OCI-LY1 (cell line): ENCODE measurements around the gene WWC2.

Source experiments
- H2AFZ ChIP-seq: fragments of 200-600 bp; sonication (generic), shearing (Covaris generic); 2 replicates; pipeline ENCODE4 v1.6.0; 2014; ENCODE audit warnings: antibody characterized with exemption, mild to moderate bottlenecking, low read length
- H3F3A ChIP-seq: fragments of 200-600 bp; sonication (generic), shearing (Covaris generic); 2 replicates; pipeline ENCODE4 v1.6.0; 2014; ENCODE audit warnings: mild to moderate bottlenecking, antibody characterized with exemption, low read length, moderate library complexity; ENCODE audit not compliant: insufficient read depth
- H3K27ac ChIP-seq: fragments of 200-600 bp; sonication (generic); 2 replicates; pipeline ENCODE4 v1.5.1; 2014; ENCODE audit warnings: low read length, mixed run types, mild to moderate bottlenecking, low read depth; ENCODE audit not compliant: poor library complexity, severe bottlenecking
- H3K27me3 ChIP-seq: fragments of 200-600 bp; sonication (generic); 2 replicates; pipeline ENCODE4 v1.6.0; 2014; ENCODE audit warnings: antibody characterized with exemption, mild to moderate bottlenecking, low read length, moderate library complexity; ENCODE audit not compliant: insufficient read depth
- H3K36me3 ChIP-seq: fragments of 200-600 bp; sonication (generic); 2 replicates; pipeline ENCODE4 v1.6.1; 2014; ENCODE audit warnings: mild to moderate bottlenecking, antibody characterized with exemption, low read length, moderate library complexity, mixed read lengths; ENCODE audit not compliant: insufficient read depth
- H3K4me1 ChIP-seq: fragments of 200-600 bp; sonication (generic); 2 replicates; pipeline ENCODE4 v1.5.1; 2014; ENCODE audit warnings: mild to moderate bottlenecking, low read length, moderate library complexity; ENCODE audit not compliant: insufficient read depth, severe bottlenecking
- H3K4me2 ChIP-seq: fragments of 200-600 bp; sonication (generic), shearing (Covaris generic); 2 replicates; pipeline ENCODE4 v1.6.1; 2014; ENCODE audit warnings: low read length
- H3K4me3 ChIP-seq: fragments of 200-600 bp; sonication (generic); 2 replicates; pipeline ENCODE4 v1.5.1; 2014; ENCODE audit warnings: low read length, low read depth, mild to moderate bottlenecking, mixed read lengths; ENCODE audit not compliant: poor library complexity, severe bottlenecking
- H3K79me2 ChIP-seq: fragments of 200-600 bp; shearing (Covaris generic); 2 replicates; pipeline ENCODE4 v1.6.1; 2016; ENCODE audit warnings: mixed run types, low read length, mixed read lengths; ENCODE audit not compliant: insufficient read depth
- H3K9ac ChIP-seq: fragments of 200-600 bp; sonication (generic), shearing (Covaris generic); 2 replicates; pipeline ENCODE4 v1.6.1; 2014; ENCODE audit warnings: mild to moderate bottlenecking, low read length, mixed read lengths
- H3K9me2 ChIP-seq: fragments of 200-600 bp; sonication (generic), shearing (Covaris generic); 2 replicates; pipeline ENCODE4 v1.6.1; 2014; ENCODE audit warnings: low read depth, mild to moderate bottlenecking, low read length, mixed read lengths
- H3K9me3 ChIP-seq: fragments of 200-600 bp; shearing (Covaris generic); 2 replicates; pipeline ENCODE4 v1.6.1; 2014; ENCODE audit warnings: low read length, mixed read lengths
- H4K20me1 ChIP-seq: fragments of 200-600 bp; sonication (generic), shearing (Covaris generic); 2 replicates; pipeline ENCODE4 v1.6.0; 2016; ENCODE audit warnings: mild to moderate bottlenecking, low read length; ENCODE audit not compliant: insufficient read depth
- CTCF ChIP-seq: fragments of 200-600 bp; sonication (generic), shearing (Covaris generic); IDR thresholded peaks from 2 replicates; pipeline ENCODE4 v1.5.1; 2017; ENCODE audit warnings: mild to moderate bottlenecking, antibody characterized with exemption, low read length, moderate library complexity, mixed read lengths
- EZH2 ChIP-seq: fragments of 200-600 bp; sonication (generic), shearing (Covaris generic); IDR thresholded peaks from 2 replicates; pipeline ENCODE4 v1.8.0; 2017; ENCODE audit warnings: borderline replicate concordance, mixed run types, mild to moderate bottlenecking, antibody characterized with exemption, low read length, moderate library complexity, mixed read lengths

The WWC2 gene

GRCh38 chr4:183284965-183285364 is 185.9 kb downstream of the WWC2 start:
- H3K36me3 ChIP-seq = no peaks in the 10 kb centered on the region
- no peak overlapping the region for H3K4me2 ChIP-seq
- no peaks in the 10 kb centered on the region for H3K79me2 ChIP-seq
- no peak overlapping the region for H3K4me3 ChIP-seq
- no peaks in the 10 kb centered on the region for H3F3A ChIP-seq
- no peak overlapping the region for H3K27ac ChIP-seq
- no peaks in the 10 kb centered on the region for H3K9me3 ChIP-seq
- H3K9ac ChIP-seq = no peak overlapping the region
- no peaks in the 10 kb centered on the region for H3K27me3 ChIP-seq
- no peaks in the 10 kb centered on the region for H3K9me2 ChIP-seq
- no peak overlapping the region for H2AFZ ChIP-seq
- H4K20me1 ChIP-seq = no peaks in the 10 kb centered on the region
- no peak for TF ChIP-seq CTCF
- no peak for TF ChIP-seq EZH2
- no peaks in the 10 kb centered on the region for H3K4me1 ChIP-seq

GRCh38 chr4:183285886-183286285 is 186.8 kb downstream of the WWC2 start:
- no peaks in the 10 kb centered on the region for H3K4me1 ChIP-seq
- no peaks in the 10 kb centered on the region for H4K20me1 ChIP-seq
- no peaks in the 10 kb centered on the region for H3K27me3 ChIP-seq
- TF ChIP-seq EZH2 = no peak
- TF ChIP-seq CTCF = no peak
- H3K27ac ChIP-seq = no peak overlapping the region
- no peaks in the 10 kb centered on the region for H3K36me3 ChIP-seq
- H3K9me3 ChIP-seq = no peaks in the 10 kb centered on the region
- no peak overlapping the region for H3K4me3 ChIP-seq
- H3K79me2 ChIP-seq = no peaks in the 10 kb centered on the region
- no peaks in the 10 kb centered on the region for H3F3A ChIP-seq
- no peak overlapping the region for H2AFZ ChIP-seq
- H3K9ac ChIP-seq = no peak overlapping the region
- no peaks in the 10 kb centered on the region for H3K9me2 ChIP-seq
- no peak overlapping the region for H3K4me2 ChIP-seq

GRCh38 chr4:183286590-183287308 is 187.7 kb downstream of the WWC2 start:
- no peak overlapping the region for H3K4me3 ChIP-seq
- TF ChIP-seq EZH2 (no peak), CTCF (no peak)
- H4K20me1 ChIP-seq = no peaks in the 10 kb centered on the region
- no peaks in the 10 kb centered on the region for H3F3A ChIP-seq
- H3K4me1 ChIP-seq = no peaks in the 10 kb centered on the region
- H2AFZ ChIP-seq = no peak overlapping the region
- H3K36me3 ChIP-seq = no peaks in the 10 kb centered on the region
- no peak overlapping the region for H3K9ac ChIP-seq
- H3K9me3 ChIP-seq = no peaks in the 10 kb centered on the region
- H3K79me2 ChIP-seq = no peaks in the 10 kb centered on the region
- H3K27ac ChIP-seq = no peak overlapping the region
- H3K27me3 ChIP-seq = no peaks in the 10 kb centered on the region
- no peak overlapping the region for H3K4me2 ChIP-seq
- H3K9me2 ChIP-seq = no peaks in the 10 kb centered on the region
